ENCODE measurements around the gene HS6ST2.

HS6ST2 gene

DNA sequence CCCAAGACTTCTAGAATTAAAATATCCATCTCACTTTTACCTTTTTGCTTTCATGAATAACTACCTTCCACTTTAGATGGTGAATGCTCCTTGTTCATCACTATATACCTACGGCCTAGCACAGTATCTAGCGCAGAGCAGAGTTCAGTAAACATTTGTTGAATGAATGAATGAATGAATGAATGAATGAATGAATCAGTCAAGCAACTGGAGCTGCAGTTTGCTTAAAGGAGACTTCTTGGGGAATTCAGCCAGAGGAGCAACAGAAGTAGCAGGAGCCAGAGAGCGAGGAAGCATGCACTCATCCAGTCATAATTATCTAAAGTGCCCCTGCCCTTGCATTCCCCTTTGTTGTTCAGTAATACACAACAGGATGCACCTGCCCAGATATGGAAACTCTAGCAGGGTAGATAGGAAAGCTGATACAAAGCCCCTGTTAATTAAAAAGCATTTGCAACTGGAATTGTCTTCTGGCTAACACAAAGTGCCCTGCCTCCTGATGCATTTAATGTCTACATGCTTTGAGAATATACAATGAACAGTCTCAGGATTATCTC lies 366.6 kb downstream of the HS6ST2 start:
- no peak for DNase-seq (ENCODE audit: low read depth)
- H3K4me3 ChIP-seq (replicated peaks; ENCODE audit: low read depth, low read length): no peak overlapping the region
- TF ChIP-seq, protein P1, sequence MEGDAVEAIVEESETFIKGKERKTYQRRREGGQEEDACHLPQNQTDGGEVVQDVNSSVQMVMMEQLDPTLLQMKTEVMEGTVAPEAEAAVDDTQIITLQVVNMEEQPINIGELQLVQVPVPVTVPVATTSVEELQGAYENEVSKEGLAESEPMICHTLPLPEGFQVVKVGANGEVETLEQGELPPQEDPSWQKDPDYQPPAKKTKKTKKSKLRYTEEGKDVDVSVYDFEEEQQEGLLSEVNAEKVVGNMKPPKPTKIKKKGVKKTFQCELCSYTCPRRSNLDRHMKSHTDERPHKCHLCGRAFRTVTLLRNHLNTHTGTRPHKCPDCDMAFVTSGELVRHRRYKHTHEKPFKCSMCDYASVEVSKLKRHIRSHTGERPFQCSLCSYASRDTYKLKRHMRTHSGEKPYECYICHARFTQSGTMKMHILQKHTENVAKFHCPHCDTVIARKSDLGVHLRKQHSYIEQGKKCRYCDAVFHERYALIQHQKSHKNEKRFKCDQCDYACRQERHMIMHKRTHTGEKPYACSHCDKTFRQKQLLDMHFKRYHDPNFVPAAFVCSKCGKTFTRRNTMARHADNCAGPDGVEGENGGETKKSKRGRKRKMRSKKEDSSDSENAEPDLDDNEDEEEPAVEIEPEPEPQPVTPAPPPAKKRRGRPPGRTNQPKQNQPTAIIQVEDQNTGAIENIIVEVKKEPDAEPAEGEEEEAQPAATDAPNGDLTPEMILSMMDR (IDR thresholded peaks at IDR 0.05; ENCODE audit: low read length, missing control alignments): no peak

DNA sequence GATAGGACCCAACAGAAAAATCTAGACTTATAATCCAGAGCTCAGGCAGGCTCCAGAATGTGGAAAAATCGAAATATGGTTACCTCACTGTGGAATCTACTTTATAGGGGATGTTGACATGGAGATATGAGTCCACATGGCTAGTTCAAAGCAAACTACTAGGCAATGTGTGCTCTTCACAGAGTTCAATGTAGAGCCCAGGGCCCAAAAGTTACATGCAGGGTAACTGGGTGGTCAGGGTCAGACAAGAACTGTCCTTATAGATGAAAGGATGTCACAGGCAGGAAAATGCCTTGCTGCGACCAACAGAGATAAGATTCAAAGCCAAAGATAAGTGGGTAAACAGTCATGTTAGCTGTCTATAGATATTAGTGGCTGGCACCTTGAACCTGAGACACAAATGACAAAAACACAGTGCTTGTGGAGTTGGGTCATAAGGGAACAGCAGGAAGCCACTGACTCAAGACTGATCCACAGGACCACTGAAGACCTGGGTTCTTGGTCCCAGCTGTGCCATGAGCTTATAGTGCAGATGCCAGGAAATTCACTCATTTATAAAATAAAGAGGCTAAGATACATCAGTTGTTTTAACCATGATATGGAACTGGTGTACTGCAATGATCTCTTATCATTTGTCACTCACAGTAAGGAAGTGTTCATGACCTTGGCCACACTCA lies 367.9 kb downstream of the HS6ST2 start:
- no peak overlapping the region for H3K4me3 ChIP-seq (replicated peaks; ENCODE audit: low read depth, low read length)
- TF ChIP-seq, protein P1 (IDR thresholded peaks at IDR 0.05; ENCODE audit: low read length, missing control alignments): no peak
- DNase-seq (ENCODE audit: low read depth): no peak

GRCh38 chrX:132584936-132585335 lies 373.5 kb downstream of the HS6ST2 start:
- TF ChIP-seq, protein P1 (IDR thresholded peaks at IDR 0.05; ENCODE audit: low read length, missing control alignments): no peak
- H3K4me3 ChIP-seq (replicated peaks; ENCODE audit: low read depth, low read length): no peak overlapping the region
- no peak for DNase-seq (ENCODE audit: low read depth)

- DNase-seq (ENCODE audit: low read depth): no peak
- H3K4me3 ChIP-seq (replicated peaks; ENCODE audit: low read depth, low read length): no peak overlapping the region
- TF ChIP-seq, protein P1 (IDR thresholded peaks at IDR 0.05; ENCODE audit: low read length, missing control alignments): no peak
Observed at GRCh38 chrX:132576939-132577338, 381.5 kb downstream of the HS6ST2 start.
